Activated CD4-positive, CD25-positive, alpha-beta regulatory T cell treated with anti-CD3 and anti-CD28 coated beads, Interleukin-2, amount 50 U/mL, for 16 hours (primary cell): ENCODE measurements around the gene GPRIN2.
"Not testable (repeated sequence)": the region's sequence is repeated elsewhere in the genome, so short reads cannot be mapped to it uniquely, and the experiment has no call there.

Experiments used
- DNase-seq: peaks from one replicate; pipeline ENCODE4 v3.0.0-alpha.2; 2020; ENCODE audit warnings: low read depth, low spot score

The GPRIN2 gene

GRCh38 chr10:46556515-46557318, at the start of gene GPRIN2:
Gene GPRIN2, minus strand, starts transcription at chr10:46556658. Its CDS starts 5,922 bp downstream, at chr10:46550736.
- no peak for DNase-seq

- DNase-seq, result not testable (repeated sequence)
These were observed 44.1 kb upstream of the GPRIN2 start for GRCh38 chr10:46600516-46600915.

GRCh38 chr10:46597616-46598246, 41.3 kb upstream of the GPRIN2 start:
- not testable (repeated sequence) for DNase-seq

DNA sequence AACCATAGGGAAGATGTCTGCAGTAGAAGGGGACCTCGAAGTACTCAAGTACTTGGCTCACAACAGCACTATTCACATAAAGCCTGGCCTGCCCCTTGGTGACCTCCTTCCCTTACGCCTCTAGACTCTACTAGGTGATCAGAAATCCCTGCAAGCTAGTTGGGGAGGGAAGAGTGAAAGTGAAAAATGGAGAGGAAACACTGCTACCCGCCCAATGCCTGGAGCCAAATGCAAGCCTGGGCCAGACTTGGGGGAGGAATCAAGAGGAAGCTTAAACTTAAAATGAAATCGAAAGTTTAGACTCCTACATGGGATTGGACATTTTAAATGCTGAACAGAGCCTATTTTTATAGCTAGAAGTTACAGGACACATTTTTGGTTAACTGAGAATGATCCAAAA, 40.1 kb upstream of the GPRIN2 start:
- DNase-seq, result not testable (repeated sequence)

- DNase-seq, result not testable (repeated sequence)
These were observed 38.1 kb upstream of the GPRIN2 start for GRCh38 chr10:46594453-46595063.

DNA sequence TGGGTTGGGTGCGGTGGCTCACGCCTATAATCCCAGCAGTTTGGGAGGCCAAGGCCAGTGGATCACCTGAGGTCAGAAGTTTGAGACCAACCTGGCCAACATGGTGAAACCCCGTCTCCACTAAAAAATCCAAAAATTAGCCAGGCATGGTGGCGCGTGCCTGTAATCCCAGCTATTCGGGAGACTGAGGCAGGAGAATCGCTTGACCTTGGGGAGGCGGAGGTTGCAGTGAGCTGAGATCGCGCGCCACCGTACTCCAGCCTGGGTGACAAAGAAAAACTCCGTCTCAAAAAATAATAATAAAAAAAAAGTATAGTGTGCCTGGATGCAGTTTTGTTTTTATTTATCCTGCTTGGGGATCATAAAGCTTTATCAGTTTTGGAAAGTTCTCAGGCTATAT, 36.8 kb upstream of the GPRIN2 start:
- not testable (repeated sequence) for DNase-seq

DNA sequence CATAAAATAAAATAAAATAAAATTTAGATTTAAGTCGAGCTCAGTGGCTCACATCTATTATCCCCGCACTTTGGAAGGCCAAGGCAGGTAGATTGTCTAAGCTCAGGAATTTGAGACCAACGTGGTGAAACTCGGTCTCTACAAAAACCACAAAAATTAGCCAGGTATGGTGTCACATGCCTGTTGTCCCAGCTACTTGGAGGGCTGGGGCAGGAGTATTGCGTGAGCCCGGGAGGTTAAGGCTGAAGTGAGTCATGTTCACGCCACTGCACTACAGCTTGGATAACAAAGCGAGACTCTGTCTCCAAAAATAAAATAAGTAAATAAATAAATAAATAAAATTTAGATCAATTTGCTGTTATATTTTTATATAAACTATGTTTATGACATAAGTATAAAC, 34.6 kb upstream of the GPRIN2 start:
- not testable (repeated sequence) for DNase-seq

DNA sequence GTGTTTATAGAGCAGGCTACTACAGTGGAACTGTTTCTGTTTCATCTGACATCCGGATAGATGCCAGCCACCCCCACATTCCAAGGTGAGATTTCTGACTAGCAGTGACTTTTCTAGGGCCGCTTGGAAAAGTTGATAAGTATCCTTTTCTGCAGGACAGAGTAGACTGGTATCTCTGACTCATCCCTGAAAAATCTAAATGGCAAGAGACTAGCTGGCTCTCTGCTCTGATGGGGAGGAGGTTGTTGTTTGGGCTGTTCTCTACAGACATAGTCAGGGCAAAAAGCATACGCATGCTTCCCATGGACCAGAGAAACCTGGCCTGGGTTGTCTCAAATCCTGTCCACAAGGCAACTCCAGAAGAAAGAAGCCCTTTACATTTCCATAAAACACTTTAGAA, 33.1 kb upstream of the GPRIN2 start:
- DNase-seq, result not testable (repeated sequence)

DNA sequence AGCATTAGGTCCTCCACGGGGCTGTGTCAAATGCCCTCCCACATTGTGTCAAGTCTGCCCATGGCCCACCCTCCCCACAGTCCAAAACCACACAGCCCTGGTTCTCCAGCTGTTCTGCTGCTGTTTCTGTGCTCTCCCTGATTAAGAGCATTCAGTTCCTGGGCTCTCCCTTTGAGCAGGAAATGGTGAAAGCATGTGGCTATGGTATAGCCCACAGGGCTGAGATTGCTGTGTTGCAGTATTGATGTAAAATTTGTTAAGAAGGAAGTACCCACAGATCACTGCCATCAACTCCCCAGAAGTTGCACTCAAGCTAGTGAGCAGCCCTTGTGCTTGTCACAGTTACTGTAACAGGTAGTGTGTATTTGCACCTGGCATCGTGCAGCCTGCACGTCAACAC, 31.8 kb upstream of the GPRIN2 start:
- DNase-seq, result not testable (repeated sequence)

- not testable (repeated sequence) for DNase-seq
These were observed 31.1 kb upstream of the GPRIN2 start for GRCh38 chr10:46587546-46587945.

- not testable (repeated sequence) for DNase-seq
These were observed 28.8 kb upstream of the GPRIN2 start for GRCh38 chr10:46585246-46585645.

GRCh38 chr10:46584196-46584595, 27.7 kb upstream of the GPRIN2 start:
- not testable (repeated sequence) for DNase-seq

DNA sequence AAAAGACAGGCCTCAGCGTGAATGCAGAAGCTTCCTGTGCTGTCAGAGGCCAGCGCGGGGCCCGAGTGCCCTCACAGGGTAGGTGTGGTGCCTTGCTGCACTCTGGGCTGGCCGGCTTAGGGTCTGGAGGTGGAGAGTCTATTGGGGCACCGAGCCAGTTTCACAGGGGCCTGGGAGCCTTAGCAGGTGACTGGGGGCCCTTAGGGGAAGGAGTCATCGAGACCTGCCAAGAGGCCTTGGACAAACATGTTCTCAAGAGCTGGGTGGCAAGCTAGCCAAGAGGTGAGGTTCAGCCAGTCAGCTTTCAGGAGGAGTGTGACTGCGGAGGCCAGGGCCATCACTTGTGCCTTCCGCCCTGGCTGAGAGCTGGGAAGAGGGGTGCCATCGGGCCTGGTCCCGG, 26.1 kb upstream of the GPRIN2 start:
- not testable (repeated sequence) for DNase-seq

DNA sequence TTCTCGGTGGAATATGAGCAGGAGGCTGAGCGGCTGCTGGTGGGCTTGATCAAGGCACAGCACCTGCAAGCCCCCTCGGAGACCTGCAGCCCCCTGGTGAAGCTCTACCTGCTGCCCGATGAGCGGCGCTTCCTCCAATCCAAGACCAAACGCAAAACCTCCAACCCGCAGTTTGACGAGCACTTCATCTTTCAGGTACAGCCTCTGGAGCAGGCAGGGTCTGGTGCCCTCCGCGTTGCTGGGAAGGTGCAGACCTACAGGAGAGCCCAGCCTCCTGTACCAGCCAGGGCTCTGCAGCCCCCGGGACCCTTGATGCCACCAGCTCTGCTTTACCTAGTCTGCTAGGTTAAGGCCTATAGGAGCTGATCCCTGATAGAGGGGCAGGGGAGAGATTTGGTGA, 25.5 kb upstream of the GPRIN2 start:
- DNase-seq, result not testable (repeated sequence)

DNA sequence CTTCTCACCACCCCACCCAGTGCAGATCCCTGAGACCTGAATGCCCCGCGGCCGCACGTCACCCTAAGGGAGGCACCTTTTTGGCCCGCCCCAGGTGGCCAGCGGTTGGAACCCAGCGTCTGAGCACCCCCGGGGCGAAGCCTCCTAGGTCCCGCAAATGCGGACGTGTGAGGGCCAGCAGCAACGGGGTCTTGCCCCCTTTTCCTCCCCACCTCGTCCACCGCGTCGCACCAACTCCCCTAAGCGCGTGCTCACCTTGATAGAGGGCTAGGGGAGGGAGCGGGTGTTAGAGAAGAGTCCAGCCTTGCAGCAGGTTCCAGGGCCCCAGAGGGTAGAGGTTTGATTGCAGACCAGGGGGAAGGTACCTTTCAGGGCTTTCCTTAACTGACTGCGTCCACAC, 22.9 kb upstream of the GPRIN2 start:
- DNase-seq, result not testable (repeated sequence)

- not testable (repeated sequence) for DNase-seq
These were observed 22.2 kb upstream of the GPRIN2 start, which contains the start of gene SYT15 for GRCh38 chr10:46578474-46579178. Gene SYT15, plus strand, starts transcription at chr10:46579128. Its CDS starts 41 bp downstream, at chr10:46579169.

- DNase-seq, result not testable (repeated sequence)
These were observed 21.4 kb upstream of the GPRIN2 start for GRCh38 chr10:46577624-46578473.

GRCh38 chr10:46573884-46574283, 17.4 kb upstream of the GPRIN2 start:
- not testable (repeated sequence) for DNase-seq

- DNase-seq, result not testable (repeated sequence)
These were observed 16.9 kb upstream of the GPRIN2 start for GRCh38 chr10:46573314-46573713.

- DNase-seq, result not testable (repeated sequence)
These were observed 16.3 kb upstream of the GPRIN2 start for GRCh38 chr10:46572765-46573164.

- DNase-seq, result not testable (repeated sequence)
These were observed 14.2 kb upstream of the GPRIN2 start for GRCh38 chr10:46570655-46571054.
